Renal cortical epithelial cell (primary cell): ENCODE results near the gene CPNE2. TPM values are rescaled to one million over a fixed set of nuclear protein-coding genes. Genes with fewer than 3 reads are reported as not detected.

Experiments used
- DNase-seq: peaks from one replicate; pipeline ENCODE4 v3.0.0-alpha.2; 2011; ENCODE audit warnings: low read depth
- total RNA-seq: library from RNA; depleted of rRNA; stranded (reverse); fragments of >200 nt; gene quantifications from 2 replicates; pipeline ENCODE4 v1.2.3, GENCODE V29; 2014

Gene CPNE2
- total RNA-seq, 1 donor from 2014 or later: 32.2 TPM

- no peak for DNase-seq
Measured at GRCh38 chr16:57123974-57124674, 31.7 kb downstream of the CPNE2 start.

- no peak for DNase-seq
Measured at GRCh38 chr16:57125376-57125775, 33.0 kb downstream of the CPNE2 start.

GRCh38 chr16:57125969-57126368 lies 33.6 kb downstream of the CPNE2 start:
- DNase-seq: no peak

DNA sequence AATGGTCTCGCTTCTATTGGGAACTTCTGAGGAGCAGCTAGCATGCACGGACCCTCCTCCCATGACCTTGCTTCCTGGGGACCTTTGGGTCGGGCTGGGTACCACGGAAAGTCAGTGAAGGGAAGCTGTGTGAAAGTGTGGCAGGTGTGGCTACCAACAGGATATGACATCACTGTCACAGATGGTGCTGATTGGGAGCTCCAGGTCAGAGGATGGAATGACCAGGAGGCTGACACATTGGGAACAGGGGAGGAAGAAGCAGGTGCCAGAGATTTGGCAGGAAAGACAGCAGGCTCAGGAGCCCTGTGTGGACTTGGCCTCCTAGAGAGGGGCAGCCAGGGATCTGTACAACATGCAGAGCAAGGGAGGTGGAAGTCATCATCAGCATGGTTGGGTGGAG lies 34.0 kb downstream of the CPNE2 start:
- DNase-seq: no peak

DNA sequence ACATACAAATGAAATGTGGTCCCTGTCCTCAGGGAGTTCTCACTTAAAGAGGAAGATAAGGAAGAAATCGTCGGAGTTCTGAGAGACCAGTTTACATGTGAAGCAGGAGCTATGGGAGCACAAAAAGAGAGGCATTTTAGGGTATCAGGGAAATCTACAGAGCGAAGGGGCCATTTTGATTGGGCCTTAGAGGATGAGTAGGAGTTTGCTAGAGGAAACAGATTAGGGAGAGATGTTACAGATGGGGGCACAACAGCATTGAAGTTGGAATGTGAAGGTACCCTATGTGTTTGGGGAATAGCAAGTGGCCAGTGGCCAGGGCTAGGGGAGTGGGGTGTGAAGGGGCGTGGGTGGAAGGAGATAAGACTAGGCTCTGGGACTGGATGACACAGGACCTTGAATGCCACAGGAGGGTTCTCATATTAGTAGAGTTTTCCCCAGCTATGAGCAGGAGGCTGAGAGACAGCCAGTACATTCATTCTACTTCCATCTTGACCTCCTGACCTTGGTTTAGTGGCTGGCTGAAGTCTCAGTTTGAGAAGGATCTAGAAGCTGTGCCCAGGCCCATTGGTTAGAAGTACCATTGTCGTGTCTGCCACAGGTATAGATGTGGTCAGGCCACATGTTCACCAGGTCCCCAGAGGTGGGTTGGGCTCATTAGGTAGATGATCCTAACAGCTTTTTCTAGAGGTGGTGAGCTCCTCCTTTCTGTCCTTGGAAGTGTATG lies 34.8 kb downstream of the CPNE2 start:
- DNase-seq: no peak

DNA sequence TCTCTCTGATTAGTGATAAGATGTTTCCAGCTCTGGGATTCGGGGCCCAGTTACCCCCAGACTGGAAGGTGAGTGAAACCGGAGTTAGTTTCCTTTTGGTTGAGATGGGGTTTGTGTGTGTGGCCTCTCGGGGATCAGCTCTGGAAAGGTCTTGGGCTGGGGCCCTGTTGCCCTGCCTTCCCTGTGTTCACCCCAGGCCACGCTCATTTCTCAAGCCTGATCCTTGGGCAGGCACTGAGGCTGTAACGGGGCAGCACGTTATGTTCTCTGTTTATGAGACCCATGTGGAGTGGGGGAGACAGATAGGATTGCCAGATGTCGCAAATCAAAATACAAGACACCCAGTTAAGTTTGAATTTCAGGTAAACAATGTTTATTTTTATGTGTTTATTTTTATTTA lies 35.5 kb downstream of the CPNE2 start:
- DNase-seq: no peak

GRCh38 chr16:57128771-57129389 lies 36.5 kb downstream of the CPNE2 start:
- no peak for DNase-seq

DNA sequence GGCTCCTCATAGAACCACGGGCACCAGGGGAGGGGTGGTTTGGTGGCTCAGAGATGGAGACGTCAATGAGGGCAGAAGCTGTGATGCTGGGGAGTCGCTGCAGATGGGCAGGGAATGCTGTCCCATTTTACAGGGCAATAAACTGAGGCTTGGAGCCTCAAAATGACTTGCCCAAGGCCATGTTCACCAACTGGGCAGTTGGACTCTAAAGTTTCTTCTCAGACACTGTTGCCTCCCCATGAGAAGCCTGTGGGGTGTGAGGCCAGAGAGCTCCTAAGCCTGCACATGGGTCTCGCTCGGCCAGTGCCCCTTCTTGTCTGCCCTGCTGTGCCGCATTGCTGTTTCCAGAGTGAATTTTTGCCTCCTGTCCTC lies 38.6 kb downstream of the CPNE2 start:
- DNase-seq: no peak

DNA sequence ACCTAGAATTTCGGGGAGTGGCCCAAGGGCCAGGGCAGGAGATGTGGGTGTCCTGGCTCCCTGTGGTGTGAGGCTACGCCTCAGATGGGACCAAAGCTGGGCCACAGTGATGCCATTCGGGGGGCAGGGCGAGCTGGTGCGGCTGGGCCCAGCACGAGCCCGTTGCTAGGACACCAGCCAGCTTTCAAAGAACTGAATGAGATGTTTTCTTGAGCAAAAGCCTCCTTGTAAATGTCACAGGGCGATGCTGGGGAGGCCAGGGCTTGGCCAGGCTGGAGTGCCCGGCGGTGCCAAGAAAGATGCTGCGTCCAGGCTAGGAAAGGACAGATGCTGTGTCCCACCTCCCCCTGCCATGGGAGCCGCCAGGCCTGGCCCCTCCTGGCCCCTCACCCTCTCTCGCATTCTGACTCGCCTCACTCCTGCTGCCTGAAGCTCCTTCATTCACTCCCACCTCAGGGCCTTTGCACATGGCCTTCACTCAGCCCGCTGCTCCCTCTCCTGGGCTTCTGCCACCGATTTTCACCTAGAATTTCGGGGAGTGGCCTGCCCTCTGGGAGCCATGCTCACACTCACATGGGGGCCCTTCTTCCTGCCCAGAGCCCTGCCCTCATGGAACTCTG lies 39.1 kb downstream of the CPNE2 start:
- no peak for DNase-seq

DNA sequence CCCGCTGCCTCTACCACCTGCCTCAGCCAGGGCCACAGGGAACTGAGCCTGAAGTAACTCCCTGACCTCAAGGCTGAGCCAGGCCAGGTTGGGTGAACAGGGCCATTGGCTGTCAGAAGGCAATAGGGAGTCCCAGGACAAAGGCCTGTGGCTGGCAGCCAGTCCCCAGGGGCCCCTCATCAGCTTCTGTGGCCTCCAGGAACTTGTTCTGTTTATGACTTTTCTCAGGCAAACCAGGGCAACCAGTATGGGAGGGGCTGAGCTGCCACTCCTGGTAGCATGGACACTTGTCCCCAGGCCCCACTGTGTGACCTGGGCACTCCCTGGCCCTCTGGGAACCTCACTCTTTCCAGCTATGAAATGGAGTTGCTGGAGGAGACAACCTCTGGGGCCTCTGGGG lies 40.1 kb downstream of the CPNE2 start:
- DNase-seq: no peak

DNA sequence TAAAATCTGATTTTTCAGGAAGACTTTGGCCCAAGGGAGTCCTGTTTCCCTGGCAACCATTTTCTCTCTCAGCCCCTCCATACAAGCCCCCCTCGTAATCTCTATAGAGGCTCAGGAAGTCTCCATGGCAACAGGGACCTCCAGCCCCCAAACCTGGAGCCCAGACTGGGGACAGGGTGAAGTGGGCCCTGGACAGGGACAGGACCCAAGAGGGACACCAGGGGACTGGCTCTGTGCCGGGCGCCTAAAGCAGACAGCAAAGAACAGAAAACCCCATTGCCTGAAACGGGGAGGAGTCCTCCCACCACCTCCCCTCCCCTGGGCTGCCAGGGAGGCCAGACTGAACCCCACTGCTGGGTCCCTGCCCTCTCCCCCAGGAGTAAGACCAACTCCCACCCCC lies 40.6 kb downstream of the CPNE2 start:
- DNase-seq: no peak

GRCh38 chr16:57133886-57134285 lies 41.5 kb downstream of the CPNE2 start:
- DNase-seq: no peak

GRCh38 chr16:57134982-57135381 lies 42.6 kb downstream of the CPNE2 start:
- DNase-seq: no peak

DNA sequence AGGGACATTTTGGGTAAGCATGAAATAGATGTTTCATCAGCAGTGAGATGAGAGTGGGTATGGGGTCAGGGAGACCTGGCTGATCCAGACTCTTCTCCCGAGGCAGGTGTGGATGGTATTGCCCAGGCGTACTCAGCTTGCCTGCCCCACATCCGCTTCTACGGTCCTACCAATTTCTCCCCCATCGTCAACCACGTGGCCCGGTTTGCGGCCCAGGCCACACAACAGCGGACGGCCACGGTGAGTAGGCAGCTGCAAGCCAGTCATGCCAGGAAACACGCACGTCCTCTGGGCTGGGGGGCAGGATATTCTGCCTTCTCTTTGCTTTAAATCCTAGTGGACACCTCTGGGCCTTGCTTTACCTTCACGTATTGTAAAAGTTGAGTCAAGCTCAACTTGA lies 44.7 kb downstream of the CPNE2 start:
- no peak for DNase-seq

DNA sequence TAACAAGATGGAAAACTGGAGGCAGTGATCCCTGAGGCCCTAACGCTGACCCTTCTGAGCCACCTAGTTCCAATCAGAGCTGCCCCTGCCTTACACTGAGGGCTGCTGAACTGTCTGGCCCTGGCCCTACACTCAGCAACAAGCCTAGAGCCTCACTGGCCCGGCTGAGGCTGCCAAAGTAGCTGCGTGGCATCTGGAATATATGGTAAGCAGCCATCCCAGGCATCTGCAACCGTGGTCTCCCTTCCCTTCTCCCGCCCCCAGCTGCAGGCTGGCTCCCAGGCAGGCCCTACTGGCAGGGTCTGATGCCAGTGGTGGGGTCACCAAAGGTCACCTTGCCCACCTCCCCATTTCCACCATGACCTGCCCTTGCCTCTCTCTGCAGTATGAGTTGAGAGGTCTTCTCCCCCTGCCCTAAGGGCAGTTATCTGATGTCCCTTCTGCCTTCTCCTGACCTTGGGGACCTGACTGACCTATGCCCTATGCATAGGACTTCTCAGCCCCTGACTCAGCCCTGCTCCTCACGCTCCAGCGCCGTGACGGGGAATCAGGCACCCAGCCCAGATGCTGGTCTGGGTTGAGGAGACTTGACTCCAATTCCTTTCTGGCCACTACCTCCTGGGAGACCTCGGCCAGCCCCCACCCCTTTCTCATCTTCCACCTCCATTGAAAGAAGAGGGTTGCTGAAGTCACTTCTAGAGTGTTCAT lies 45.3 kb downstream of the CPNE2 start:
- no peak for DNase-seq

- DNase-seq: no peak
Measured at GRCh38 chr16:57138281-57138935, 46.0 kb downstream of the CPNE2 start.

DNA sequence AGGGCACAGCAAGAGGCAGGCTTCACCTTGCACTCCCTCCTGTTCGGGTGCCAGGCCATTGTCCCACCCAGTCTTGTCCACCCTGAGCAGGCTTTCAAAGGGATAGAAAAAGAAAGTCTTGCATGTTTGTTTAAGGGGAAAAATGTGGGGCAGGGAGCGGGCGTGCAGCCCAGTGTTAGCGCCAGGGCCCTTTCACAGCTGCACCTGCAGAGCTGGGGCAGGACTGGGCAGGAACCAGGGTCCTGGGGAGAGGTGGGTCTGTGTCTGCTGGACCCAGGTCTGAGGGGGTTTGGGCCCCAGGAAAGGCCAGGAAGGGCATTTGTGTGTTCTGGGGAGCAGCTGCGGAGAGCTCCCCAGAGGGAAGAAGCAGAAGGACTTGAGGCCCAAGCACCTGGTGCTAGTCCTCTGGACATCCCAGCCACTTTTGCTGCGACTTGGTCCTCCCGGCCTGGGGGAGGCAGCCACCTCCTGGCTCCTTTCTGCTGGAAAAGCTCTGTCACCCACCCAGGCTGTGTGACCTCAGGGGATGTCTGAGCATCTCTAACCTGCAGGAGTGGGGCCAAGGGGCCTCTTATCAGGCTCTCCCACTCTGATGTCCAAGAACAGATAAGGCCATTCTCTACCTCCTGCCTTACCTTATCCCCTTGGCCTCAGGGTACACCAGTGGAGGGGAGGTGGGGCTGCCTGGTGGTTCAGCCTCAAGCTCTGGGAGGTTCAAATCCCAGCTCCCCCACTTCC lies 48.7 kb downstream of the CPNE2 start:
- DNase-seq: no peak

DNA sequence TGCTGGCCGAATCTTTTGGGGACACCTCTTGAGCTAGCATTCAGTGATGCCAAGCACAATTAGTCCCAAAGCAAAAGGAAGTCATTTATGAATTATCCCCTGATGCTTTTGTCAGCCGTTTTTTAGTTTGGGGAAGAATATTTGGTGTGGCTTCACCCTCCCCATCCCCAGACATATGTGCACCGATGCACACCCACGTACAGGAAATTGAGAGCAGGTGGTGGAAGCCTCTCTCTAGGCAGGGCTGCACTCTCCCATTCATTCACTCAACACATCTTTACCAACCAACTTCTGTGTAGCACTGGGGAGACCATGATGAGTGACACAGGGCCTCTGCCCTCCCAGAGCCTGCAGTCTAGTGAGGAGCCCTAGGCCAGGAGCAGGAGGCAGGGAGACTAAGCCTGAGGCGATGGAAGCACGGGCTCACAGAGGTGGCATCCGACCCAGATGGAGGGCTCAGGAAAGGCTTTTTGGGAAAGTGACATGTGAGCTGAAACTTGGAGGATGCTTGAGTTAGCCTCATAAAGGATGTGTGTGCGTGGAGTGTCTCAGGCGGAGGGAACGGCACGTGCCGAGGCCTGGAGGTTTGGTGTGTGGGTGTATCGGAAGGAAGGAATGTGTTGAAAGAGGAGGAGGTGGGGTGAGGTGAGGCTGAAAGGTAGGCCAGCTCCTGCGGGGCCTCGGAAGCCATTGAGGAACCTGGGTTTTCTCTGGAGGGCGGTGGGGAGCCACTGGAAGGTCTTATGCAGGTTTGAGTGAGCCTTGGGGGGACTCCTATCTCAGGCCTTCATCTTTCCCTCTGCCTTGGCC lies 49.6 kb downstream of the CPNE2 start:
- no peak for DNase-seq

DNA sequence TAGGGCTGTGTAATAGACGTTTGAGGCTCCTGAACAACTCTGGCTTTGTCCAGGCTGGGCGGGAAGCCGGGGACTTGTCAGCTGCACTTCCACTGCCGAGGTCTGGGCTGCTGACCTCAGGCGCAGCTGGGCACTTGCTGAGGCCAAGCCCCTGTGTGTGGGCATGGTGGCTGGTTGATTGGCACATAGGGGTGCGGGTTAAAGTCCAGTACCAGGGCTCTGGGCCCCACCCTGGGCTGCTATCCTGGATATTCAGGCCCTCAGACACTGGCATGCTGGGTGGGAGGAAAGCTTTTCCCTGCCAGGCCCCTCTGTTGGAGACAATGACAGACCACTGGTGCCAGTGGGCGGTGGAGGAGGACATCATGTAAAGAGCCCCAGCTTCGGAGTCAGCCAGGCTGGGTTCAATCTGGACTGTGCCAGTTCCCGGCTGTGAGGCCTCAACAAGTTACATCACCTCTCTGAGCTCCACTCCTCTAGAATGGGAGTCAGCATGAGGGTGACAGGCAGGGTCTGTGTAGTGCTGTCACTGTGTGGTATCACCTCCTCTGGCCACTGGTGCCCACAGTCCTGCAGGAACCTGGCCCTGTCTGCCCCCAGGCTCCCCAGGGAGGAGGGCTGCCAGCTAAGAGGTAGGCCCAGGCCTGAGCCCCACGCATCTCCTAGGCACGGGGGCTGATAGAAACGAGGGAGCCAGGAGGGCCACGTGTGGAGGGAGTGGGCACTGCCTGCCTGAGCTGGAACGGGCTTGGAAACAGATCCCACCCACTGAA lies 51.0 kb downstream of the CPNE2 start:
- no peak for DNase-seq
